Liver (tissue), 3 donors: ENCODE data around the gene LEKR1.

Experiments
- ATF3 ChIP-seq: IDR thresholded peaks from 2 replicates; pipeline ENCODE4 v1.6.1; 2016; ENCODE audit warnings: antibody characterized with exemption
- CTCF ChIP-seq: fragments of 150-350 bp; IDR thresholded peaks from 2 replicates; pipeline ENCODE4 v1.5.1; 2017; ENCODE audit warnings: improper control_type of control experiment, low read depth, low read length; ENCODE audit not compliant: missing input control
- GABPA ChIP-seq, 2 donors: IDR thresholded peaks in 1 of 2; conservative IDR thresholded peaks in 1 of 2; 2 replicates each; pipeline ENCODE4 v1.6.1; 2016; ENCODE audit warnings: antibody characterized with exemption in 2 of 2, mild to moderate bottlenecking in 1 of 2, moderate library complexity in 1 of 2
- JUND ChIP-seq, 2 donors: IDR thresholded peaks; 2 replicates each; pipeline ENCODE4 v1.6.1; 2016; ENCODE audit warnings: antibody characterized with exemption in 2 of 2
- REST ChIP-seq: IDR thresholded peaks from 2 replicates; pipeline ENCODE4 v1.6.1; 2016; ENCODE audit warnings: antibody characterized with exemption, mild to moderate bottlenecking
- RXRA ChIP-seq, 2 donors: IDR thresholded peaks; 2 replicates each; pipeline ENCODE4 v1.6.1; 2017 to 2018; ENCODE audit warnings: antibody characterized with exemption in 2 of 2, mild to moderate bottlenecking in 1 of 2
- TAF1 ChIP-seq: conservative IDR thresholded peaks from 2 replicates; pipeline ENCODE4 v1.6.1; 2016; ENCODE audit warnings: antibody characterized with exemption, mild to moderate bottlenecking
- YY1 ChIP-seq: IDR thresholded peaks from 2 replicates; pipeline ENCODE4 v1.6.1; 2016; ENCODE audit warnings: antibody characterized with exemption, mild to moderate bottlenecking
- donor health status: healthy.
- donor health status: healthy.

- TF ChIP-seq CTCF (no peak), REST (no peak), JUND (IDR thresholded peaks at IDR 0.05) (no peak), RXRA (IDR thresholded peaks at IDR 0.05) (no peak), ATF3 (no peak), GABPA (IDR thresholded peaks at IDR 0.05 in 1 of 2, conservative IDR thresholded peaks at IDR 0.05 in 1 of 2) (no peak), YY1 (no peak), TAF1 (no peak)
Measured at GRCh38 chr3:156973954-156974353, 147.8 kb downstream of the LEKR1 start.
